GM06990 (cell line): Measurements from ENCODE around the gene TMIE.

Experiments
- DNase-seq: peaks from one replicate; pipeline ENCODE4 v3.0.0-alpha.2; 2011; ENCODE audit not compliant: insufficient read length; ENCODE audit errors: extremely low read depth
- H3K27me3 ChIP-seq: replicated peaks from 2 replicates; pipeline ENCODE4 v1.6.0; 2011; ENCODE audit warnings: low read length; ENCODE audit not compliant: control insufficient read depth, insufficient read depth
- H3K36me3 ChIP-seq: 2 replicates; pipeline ENCODE4 v1.5.1; 2011; ENCODE audit warnings: low read length; ENCODE audit not compliant: control insufficient read depth, insufficient read depth
- H3K4me3 ChIP-seq: replicated peaks from 2 replicates; pipeline ENCODE4 v1.5.1; 2011; ENCODE audit warnings: low read depth, mild to moderate bottlenecking, control low read depth, low read length
- TF ChIP-seq, protein P1 (sequence below): IDR thresholded peaks from 2 replicates; pipeline ENCODE4 v1.5.1; 2011; ENCODE audit warnings: low read length, control low read depth, mild to moderate bottlenecking, inconsistent platforms; ENCODE audit not compliant: insufficient read depth, poor library complexity, severe bottlenecking

Gene TMIE

DNA sequence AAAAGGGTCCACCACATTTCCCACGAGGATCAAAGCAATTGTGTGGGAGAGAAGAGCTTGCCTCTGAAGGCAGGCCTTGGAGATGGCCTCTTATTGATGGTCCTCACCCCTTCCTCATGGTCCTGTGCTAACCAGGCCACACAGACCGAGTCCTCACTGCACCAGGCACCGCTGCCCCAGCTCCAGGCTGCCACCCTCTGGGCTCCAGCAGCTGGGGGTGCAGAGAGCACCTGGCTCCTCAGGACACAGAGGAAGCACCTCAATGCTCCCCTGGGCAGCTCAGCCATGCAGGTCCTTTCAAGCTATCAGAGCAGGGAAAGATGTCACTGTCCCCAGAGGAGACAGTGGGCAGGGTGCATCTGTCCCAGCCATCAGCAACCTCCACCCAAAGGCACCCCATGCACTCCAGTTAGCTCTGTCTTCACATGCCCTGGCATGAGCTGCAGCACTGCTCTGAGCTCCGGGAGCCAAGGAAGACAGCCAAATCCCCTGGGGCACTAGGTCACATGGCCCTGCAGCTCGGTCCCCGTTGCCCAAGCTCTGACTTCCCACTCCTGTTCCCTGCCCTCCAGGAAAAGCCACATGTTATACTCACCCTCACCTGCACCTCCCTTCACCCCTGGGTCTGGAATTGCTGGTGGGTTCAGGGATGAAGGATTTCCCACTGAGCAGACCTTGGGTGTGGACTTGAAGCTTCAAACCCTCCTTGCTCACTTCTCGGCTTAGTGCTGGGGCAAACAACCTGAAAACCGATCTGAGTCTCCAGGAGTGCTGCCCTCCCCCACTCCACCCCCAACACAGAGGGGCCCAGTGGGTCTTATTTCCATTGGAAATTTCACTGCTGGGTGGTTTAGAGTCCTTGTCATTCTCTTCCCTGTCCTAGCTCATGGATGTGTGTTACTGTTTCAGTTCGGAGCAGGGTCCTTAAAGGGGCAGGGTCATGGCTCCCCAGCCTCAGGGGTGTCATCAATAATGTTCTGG is 40.4 kb upstream of the TMIE start:
- no peak overlapping the region for H3K4me3 ChIP-seq
- H3K27me3 ChIP-seq = peaks cover 3% of the 10 kb centered on the region
- no peak for DNase-seq
- H3K36me3 ChIP-seq = no peaks in the 10 kb centered on the region
- TF ChIP-seq, protein P1, sequence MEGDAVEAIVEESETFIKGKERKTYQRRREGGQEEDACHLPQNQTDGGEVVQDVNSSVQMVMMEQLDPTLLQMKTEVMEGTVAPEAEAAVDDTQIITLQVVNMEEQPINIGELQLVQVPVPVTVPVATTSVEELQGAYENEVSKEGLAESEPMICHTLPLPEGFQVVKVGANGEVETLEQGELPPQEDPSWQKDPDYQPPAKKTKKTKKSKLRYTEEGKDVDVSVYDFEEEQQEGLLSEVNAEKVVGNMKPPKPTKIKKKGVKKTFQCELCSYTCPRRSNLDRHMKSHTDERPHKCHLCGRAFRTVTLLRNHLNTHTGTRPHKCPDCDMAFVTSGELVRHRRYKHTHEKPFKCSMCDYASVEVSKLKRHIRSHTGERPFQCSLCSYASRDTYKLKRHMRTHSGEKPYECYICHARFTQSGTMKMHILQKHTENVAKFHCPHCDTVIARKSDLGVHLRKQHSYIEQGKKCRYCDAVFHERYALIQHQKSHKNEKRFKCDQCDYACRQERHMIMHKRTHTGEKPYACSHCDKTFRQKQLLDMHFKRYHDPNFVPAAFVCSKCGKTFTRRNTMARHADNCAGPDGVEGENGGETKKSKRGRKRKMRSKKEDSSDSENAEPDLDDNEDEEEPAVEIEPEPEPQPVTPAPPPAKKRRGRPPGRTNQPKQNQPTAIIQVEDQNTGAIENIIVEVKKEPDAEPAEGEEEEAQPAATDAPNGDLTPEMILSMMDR = no peak

DNA sequence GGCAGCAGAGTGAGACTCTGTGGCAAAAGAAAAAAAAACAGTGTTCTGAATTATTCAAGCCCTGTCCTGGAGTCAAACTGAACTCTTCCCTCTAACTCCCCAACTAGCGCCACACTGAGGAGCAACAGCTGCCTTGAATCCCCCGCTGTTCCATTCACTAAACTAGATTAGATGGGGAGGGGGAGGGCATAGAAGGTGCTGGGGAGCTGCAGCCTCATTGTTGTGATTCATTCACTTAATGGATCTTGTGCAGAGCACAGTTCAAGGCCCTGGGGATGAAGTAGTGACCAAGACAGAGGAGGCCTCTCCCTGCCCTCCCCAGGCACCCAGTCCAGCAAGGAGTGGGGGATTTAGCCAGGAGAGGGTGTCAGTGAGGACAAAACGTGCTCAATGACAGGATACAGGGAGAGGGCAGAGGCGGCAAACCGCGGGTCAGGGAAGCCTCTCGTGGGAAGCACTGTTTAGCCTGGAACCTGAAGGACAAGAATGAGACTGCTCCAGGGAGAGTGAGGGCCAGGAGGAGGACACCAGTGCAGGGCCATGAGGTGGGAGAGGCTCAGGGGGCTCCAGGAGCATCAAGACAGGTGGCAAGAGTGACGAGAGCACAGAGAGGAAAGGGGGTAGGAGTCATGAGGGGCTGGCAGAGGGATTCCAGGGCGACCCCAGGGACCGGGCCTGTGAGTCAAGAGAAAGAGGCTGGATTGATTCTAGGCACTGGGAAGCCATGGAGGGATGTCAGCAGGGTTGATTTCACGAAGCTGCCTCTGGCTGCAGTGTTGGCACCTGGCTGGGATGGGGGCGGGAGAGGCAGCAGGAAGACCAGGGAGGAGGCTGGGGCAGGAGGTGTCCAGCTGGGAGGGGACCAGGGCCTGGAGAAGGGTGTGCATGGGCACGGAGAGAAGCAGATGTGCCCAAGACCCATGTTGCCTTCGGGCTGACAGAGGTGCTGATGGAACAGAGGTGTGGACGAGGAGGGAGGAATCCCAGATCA is 39.1 kb upstream of the TMIE start:
- TF ChIP-seq, protein P1 = no peak
- Histone ChIP-seq H3K4me3 (no peak overlapping the region), H3K36me3 (no peaks in the 10 kb centered on the region), H3K27me3 (peaks cover 3% of the 10 kb centered on the region)
- no peak for DNase-seq

DNA sequence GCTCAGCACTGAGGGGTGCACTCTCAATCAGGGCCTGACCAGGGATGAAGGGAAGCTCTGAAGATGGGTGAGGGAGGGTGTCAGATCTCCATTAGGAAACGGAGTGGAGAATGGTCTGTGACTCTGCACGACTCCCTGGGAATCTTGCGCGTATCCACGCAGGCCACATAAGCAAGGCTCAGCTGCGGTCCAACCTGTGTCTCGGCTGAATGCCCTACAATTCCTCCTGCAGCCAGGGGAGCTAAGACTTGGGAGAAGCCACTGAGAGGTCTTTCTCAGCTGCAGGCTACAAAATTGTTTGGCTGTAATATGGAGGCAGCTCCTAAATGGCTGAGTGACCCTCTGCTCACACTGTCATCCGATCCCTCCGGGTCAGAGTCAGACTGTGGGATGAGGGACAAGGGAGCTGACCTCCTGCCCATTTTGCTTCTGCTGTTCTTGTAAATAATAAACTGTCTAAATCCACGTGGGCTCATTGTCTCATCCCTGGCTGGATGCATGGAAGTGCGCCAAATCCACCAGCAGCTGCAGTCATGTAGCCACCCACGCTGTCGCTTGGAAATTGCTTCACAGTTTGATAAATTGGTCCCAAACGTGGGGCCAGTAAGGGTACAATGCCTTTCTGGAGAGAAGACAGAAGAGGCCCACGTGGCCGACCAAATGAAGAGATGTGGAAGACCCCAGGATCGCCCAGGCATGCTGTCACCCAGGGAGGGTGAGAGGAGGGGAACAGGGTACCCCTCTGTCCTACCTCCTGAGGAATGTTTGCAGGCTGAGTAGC is 38.2 kb upstream of the TMIE start:
- Histone ChIP-seq H3K4me3 (no peak overlapping the region), H3K27me3 (peaks cover 4% of the 10 kb centered on the region), H3K36me3 (no peaks in the 10 kb centered on the region)
- TF ChIP-seq, protein P1 = no peak
- no peak for DNase-seq

DNA sequence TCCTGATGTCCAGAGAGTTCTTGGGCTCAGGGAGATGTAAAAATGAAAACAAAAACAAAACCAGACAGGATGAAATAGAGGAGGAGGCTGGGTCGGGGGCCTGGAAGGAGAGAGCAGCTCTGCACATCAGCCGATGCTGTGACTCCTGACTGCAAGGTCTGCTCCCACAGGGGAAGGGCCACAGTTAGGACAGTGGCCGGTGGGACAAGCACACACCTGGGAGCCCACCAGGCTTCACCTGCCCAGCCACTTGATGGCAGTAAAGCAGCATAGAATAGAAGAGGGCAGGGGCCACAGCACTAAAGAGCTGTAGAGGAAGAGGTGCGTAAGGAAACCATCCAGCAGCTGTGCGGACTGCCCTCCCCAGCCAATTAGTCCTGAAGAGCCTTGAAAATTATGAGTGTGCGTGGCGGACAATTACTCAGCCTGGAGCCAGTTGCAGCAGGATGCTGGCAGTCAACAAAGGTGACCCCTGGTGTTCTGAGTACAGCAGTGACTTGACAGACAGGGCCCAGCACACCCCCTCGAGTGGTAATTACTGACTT is 37.5 kb upstream of the TMIE start:
- DNase-seq = no peak
- Histone ChIP-seq H3K36me3 (no peaks in the 10 kb centered on the region), H3K27me3 (peaks cover 4% of the 10 kb centered on the region), H3K4me3 (no peak overlapping the region)
- TF ChIP-seq, protein P1 = no peak
